ENCODE measurements around the gene PTCRA. TPM values are rescaled to one million over a fixed set of nuclear protein-coding genes. Genes with fewer than 3 reads are reported as not detected.
"Not testable (repeated sequence)": the region's sequence is repeated elsewhere in the genome, so short reads cannot be mapped to it uniquely, and the experiment has no call there.

Gene PTCRA, protein sequence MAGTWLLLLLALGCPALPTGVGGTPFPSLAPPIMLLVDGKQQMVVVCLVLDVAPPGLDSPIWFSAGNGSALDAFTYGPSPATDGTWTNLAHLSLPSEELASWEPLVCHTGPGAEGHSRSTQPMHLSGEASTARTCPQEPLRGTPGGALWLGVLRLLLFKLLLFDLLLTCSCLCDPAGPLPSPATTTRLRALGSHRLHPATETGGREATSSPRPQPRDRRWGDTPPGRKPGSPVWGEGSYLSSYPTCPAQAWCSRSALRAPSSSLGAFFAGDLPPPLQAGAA
- not detected in 2 replicates for total RNA-seq (2014; rRNA removed; shearing (Covaris generic))

- no peaks in the 10 kb centered on the region for H3K9me3 ChIP-seq (replicated peaks)
- H3K4me3 ChIP-seq: no peak within 1 kb of the TSS
- no peaks in the 10 kb centered on the region for H3K27me3 ChIP-seq (replicated peaks)
- DNase-seq (ENCODE audit: low read depth in 1 of 2, low spot score in 2 of 2): no peak
- H3K4me1 ChIP-seq (replicated peaks): peaks cover 23% of the 10 kb centered on the region
- no peak within 1 kb of the TSS for H3K27ac ChIP-seq
- no peaks in the 10 kb centered on the region for H3K36me3 ChIP-seq
These were observed at the start of gene PTCRA for GRCh38 chr6:42915732-42916131. TSS of gene PTCRA (plus strand) at chr6:42916053. CDS start at chr6:42916070, 17 bp downstream.

DNA sequence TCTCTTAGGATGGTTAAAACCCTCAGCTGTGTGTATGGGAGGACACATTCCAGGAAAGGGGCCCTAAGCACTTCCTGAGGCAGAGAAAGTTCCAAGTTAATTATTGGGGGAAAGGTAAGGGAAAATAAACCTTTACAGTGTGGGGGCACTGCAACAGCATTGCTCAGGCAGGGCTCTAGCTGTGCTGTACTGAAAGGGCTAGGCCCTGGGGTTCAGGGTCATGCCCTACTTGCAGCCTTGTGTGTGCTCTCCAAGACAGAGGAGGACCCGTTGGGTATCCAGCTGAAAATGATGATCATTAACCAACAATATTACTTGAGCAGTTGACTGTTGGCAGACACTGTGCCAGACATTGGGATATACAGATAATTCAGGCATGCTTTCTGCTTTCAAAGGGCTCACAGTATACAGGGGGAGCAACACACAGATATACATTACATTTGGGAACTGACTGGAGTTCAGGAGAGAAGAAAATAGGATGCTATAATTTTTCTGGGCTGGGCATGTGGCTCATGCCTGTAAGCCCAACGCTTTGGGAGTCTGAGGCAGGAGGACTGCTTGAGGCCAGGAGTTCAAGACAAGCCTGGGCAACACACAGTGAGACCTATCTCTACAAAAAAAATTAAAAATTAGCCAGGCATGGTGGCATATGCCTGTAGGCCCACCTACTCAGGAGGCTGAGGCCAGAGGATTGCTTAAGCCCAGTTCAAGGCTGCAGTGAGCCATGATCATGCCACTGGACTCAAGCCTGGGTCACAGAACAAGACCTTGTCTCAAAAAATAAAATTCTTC, 45.5 kb upstream of the PTCRA start:
- Histone ChIP-seq H3K27me3 (replicated peaks) (no peaks in the 10 kb centered on the region), H3K27ac (no peak overlapping the region), H3K36me3 (peaks cover 14% of the 10 kb centered on the region), H3K9me3 (replicated peaks) (no peaks in the 10 kb centered on the region), H3K4me3 (no peak overlapping the region), H3K4me1 (replicated peaks) (no peaks in the 10 kb centered on the region)
- DNase-seq (ENCODE audit: low read depth in 1 of 2, low spot score in 2 of 2): no peak

DNA sequence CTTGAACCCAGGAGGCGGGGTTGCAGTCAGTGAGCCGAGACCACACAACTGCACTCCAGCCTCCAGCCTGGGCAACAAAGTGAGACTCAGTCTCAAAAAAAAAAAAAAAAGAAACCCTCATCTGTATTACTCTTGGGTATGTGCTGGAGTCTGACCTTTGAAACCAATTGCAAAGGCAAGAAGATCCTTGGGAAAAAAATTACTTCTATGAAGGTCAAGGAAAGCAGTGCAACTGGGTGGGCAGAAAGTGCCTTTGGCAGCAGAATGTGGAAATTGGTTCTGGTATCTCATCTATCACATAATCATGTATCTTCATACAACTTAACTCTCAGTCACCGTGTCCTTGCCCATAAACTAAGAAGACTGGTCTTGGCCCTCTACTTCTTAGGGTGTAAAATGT, 44.1 kb upstream of the PTCRA start:
- Histone ChIP-seq H3K36me3 (peaks cover 10% of the 10 kb centered on the region), H3K4me3 (no peak overlapping the region), H3K27ac (no peak overlapping the region), H3K4me1 (replicated peaks) (no peaks in the 10 kb centered on the region), H3K9me3 (replicated peaks) (no peaks in the 10 kb centered on the region), H3K27me3 (replicated peaks) (no peaks in the 10 kb centered on the region)
- DNase-seq (ENCODE audit: low read depth in 1 of 2, low spot score in 2 of 2): no peak

- Histone ChIP-seq H3K4me3 (no peak overlapping the region), H3K36me3 (no peaks in the 10 kb centered on the region), H3K27ac (no peak overlapping the region), H3K27me3 (replicated peaks) (no peaks in the 10 kb centered on the region), H3K4me1 (replicated peaks) (no peaks in the 10 kb centered on the region), H3K9me3 (replicated peaks) (no peaks in the 10 kb centered on the region)
- no peak for DNase-seq (ENCODE audit: low read depth in 1 of 2, low spot score in 2 of 2)
These were observed 42.5 kb upstream of the PTCRA start for GRCh38 chr6:42873313-42873712.

DNA sequence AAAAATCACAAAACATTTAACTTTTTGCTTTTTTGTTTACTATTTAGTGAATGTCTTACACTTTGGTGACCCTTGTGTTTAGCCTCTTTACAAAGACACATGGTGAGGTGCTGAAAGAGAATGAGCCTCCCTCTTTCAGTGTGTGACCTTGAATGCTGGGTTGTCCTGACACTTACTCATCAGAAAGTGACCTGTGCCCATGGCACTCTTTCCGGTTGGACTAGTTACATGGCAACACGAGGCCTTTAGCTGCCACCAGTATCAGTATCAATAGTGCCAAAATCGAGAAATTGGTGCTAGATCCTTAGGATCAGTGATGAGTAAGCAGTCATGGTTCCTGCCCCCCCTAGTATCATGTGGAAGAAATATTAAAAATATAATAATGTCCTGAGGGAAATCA, 38.2 kb upstream of the PTCRA start:
- Histone ChIP-seq H3K27ac (no peak overlapping the region), H3K9me3 (replicated peaks) (no peaks in the 10 kb centered on the region), H3K36me3 (peaks cover 20% of the 10 kb centered on the region), H3K4me1 (replicated peaks) (peaks cover 6% of the 10 kb centered on the region), H3K4me3 (no peak overlapping the region), H3K27me3 (replicated peaks) (no peaks in the 10 kb centered on the region)
- DNase-seq (ENCODE audit: low read depth in 1 of 2, low spot score in 2 of 2): no peak

DNA sequence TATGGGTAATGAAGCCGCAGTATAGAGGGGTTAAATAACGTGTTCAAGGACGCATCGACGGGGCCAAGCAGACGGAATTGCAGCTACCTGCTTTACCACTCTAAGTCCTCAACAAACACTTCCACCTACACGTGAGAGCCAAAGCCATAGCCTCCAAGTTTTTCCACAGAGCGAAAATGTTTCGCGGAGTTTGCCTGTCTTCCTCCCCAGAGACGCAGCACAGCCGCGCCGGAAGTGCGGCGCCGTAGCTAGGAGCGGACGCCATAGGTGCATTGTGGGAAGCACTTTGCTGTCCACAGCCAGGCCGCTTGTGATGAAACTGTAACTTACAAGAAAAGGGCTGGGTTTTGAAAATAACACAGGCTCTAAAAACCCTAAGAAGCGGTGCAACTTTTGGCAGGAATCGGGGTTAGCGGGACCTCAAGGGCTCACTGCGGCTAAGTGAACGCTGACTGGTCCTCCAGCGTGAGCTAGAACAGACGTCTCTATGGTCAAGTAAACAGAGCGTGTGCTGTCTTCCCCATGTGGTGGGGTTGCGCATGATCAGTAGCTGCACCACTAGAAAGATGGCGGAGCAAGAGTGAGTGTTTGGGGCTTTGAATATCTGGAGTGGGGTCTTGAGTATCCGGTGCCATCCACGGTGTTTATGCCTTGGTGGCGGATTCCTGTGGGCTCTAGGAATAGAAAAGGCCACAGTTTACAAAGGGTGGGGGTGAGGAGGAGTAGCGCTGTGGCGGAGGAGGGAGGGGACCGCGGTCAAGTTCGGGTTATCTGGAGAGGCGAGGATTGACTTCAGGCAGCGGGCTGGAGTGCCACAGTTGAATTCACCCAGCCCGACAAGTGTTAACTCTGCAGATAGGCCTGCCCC, 36.2 kb upstream of the PTCRA start, which contains the start of gene RPL7L1:
RPL7L1 (plus strand) TSS at position 245 of the 868 bp plus-strand sequence; CDS start at position 540, 295 bp downstream.
- Histone ChIP-seq H3K36me3 (peaks cover 39% of the 10 kb centered on the region), H3K9me3 (replicated peaks) (no peaks in the 10 kb centered on the region), H3K27ac (peak within 1 kb of the TSS; percentile 83), H3K4me3 (peak within 1 kb of the TSS; percentile 50), H3K27me3 (replicated peaks) (no peaks in the 10 kb centered on the region), H3K4me1 (replicated peaks) (peaks cover 6% of the 10 kb centered on the region)
- DNase-seq (ENCODE audit: low read depth in 1 of 2, low spot score in 2 of 2): peak; percentile 84 to 95

DNA sequence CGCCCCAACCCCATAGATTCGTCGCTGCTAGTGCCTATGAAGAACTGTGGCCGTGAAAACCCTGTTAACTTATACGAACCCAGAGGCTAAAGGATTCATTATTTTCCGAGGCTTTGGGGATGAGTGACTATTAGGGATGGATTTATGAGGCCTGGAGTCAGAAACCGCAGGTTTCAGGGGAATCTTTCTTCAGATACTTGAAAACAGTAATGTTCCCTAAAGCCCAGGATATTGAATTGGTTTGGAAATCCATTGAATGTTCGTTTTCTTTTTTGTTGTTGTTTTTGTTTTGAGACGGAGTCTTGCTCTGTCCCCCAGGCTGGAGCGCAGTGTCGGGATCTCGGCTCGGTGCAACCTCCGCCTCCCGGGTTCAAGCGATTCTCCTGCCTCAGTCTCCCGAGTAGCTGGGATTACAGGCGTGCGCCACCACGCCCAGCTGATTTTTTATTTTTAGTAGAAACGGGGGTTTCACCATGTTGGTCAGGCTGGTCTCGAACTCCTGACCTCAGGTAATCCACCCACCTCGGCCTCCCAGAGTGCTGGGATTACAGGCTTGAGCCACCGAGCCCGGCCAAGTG, 35.5 kb upstream of the PTCRA start:
- Histone ChIP-seq H3K27ac (peak overlapping the region; percentile 83), H3K36me3 (peaks cover 46% of the 10 kb centered on the region), H3K4me3 (peak overlapping the region; percentile 50)
- H3K9me3 ChIP-seq (replicated peaks); H3K4me1 ChIP-seq (replicated peaks); DNase-seq (ENCODE audit: low read depth in 1 of 2, low spot score in 2 of 2); H3K27me3 ChIP-seq (replicated peaks): not testable (repeated sequence)

DNA sequence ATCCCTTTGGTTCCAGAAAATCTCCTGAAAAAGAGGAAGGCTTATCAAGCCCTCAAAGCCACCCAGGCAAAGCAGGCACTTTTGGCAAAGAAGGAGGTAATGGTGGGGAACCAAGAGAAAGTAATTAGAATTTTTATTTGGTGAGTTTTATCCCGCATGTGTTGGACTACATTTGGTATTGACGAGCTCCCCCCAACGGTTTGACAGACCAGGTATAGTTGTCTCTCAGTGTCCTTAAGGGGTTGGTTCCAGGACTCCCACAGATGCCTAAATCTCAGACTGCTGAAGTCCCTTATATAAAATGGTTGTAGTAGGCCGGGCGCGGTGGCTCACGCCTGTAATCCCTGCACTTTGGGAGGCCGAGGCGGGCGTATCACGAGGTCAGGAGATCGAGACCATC, 35.0 kb upstream of the PTCRA start:
- DNase-seq (ENCODE audit: low read depth in 1 of 2, low spot score in 2 of 2); H3K27me3 ChIP-seq (replicated peaks); H3K4me1 ChIP-seq (replicated peaks); H3K9me3 ChIP-seq (replicated peaks): not testable (repeated sequence)
- Histone ChIP-seq H3K27ac (peak overlapping the region; percentile 83; the same call in 1 of the 2 replicates), H3K36me3 (peaks cover 52% of the 10 kb centered on the region), H3K4me3 (peak overlapping the region; percentile 50)

- H3K27me3 ChIP-seq (replicated peaks): no peaks in the 10 kb centered on the region
- H3K36me3 ChIP-seq: peaks cover 74% of the 10 kb centered on the region
- DNase-seq (ENCODE audit: low read depth in 1 of 2, low spot score in 2 of 2): no peak
- peaks cover 8% of the 10 kb centered on the region for H3K4me1 ChIP-seq (replicated peaks)
- no peak overlapping the region for H3K4me3 ChIP-seq
- H3K27ac ChIP-seq: no peak overlapping the region
- H3K9me3 ChIP-seq (replicated peaks): no peaks in the 10 kb centered on the region
These were observed 30.2 kb upstream of the PTCRA start for GRCh38 chr6:42885702-42886101.

GRCh38 chr6:42888201-42888600, 27.7 kb upstream of the PTCRA start:
- not testable (repeated sequence) for H3K9me3 ChIP-seq (replicated peaks); H3K27me3 ChIP-seq (replicated peaks); H3K27ac ChIP-seq; H3K4me3 ChIP-seq; DNase-seq (ENCODE audit: low read depth in 1 of 2, low spot score in 2 of 2)
- Histone ChIP-seq H3K36me3 (peaks cover 51% of the 10 kb centered on the region), H3K4me1 (replicated peaks) (peaks cover 14% of the 10 kb centered on the region)

GRCh38 chr6:42889815-42890214, 26.0 kb upstream of the PTCRA start:
- Histone ChIP-seq H3K27me3 (replicated peaks) (no peaks in the 10 kb centered on the region), H3K4me1 (replicated peaks) (peaks cover 14% of the 10 kb centered on the region), H3K36me3 (peaks cover 35% of the 10 kb centered on the region), H3K9me3 (replicated peaks) (no peaks in the 10 kb centered on the region), H3K27ac (peak overlapping the region; percentile 94), H3K4me3 (peak overlapping the region; percentile 89)
- no peak for DNase-seq (ENCODE audit: low read depth in 1 of 2, low spot score in 2 of 2)

- peaks cover 27% of the 10 kb centered on the region for H3K36me3 ChIP-seq
- peak overlapping the region; percentile 94 for H3K27ac ChIP-seq
These were observed 25.3 kb upstream of the PTCRA start for GRCh38 chr6:42890311-42891198.

More at GRCh38 chr6:42890311-42891198, 25.3 kb upstream of the PTCRA start:
- Histone ChIP-seq H3K4me3 (peak overlapping the region; percentile 89), H3K27me3 (replicated peaks) (no peaks in the 10 kb centered on the region), H3K4me1 (replicated peaks) (peaks cover 14% of the 10 kb centered on the region), H3K9me3 (replicated peaks) (no peaks in the 10 kb centered on the region)
- peak; percentile 96 to 98 for DNase-seq (ENCODE audit: low read depth in 1 of 2, low spot score in 2 of 2)
